ENCODE measurements around the gene GLOD4. TPM values are rescaled to one million over a fixed set of nuclear protein-coding genes. Genes with fewer than 3 reads are reported as not detected.
"Not testable (repeated sequence)": the region's sequence is repeated elsewhere in the genome, so short reads cannot be mapped to it uniquely, and the experiment has no call there.

GLOD4 gene
- total and polyA plus RNA-seq, 7 donors, result 28.8 to 85.5 (median 42.7) TPM

DNA sequence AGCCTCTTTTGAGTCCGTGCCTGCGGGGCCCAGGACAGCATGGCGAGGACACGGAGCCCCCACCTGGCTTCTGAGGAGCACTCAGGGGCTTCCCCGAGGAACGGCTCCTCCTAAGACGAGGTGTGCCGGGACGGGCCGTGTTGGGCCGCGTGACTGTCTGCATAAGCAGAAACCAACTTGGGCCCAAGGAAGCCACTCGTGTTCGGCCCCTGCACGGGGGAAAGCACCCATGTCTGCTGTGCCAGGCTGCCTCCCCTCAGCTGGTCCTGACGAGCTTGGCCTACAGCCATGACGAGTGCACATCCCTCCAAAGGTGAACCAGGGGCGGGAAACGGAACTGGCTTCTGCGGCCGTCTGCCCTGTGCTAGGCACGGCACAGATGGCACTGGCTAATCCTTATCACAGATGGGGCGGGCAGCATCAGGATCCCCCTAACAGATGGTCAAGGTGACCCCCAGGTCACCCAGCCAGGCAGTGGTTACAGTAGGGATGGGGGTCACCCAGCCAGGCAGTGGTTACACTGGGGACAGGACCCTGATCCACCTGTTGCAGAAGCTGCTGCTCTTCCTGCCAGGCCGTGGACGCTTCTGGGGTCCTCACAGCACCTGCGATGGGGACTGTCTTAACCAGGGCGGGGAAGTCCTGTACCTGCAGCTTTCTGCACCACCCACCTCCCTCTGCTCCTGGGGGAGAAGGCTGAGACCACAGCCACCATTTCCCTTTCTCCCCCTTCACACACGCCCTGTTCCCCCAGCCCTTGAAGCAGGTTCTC is 25.6 kb upstream of the GLOD4 start:
- intact Hi-C loops (cut with DNase I), result no loop called here
- Histone ChIP-seq H3K27me3 (no peaks in the 10 kb centered on the region), H3K4me3 (no peak overlapping the region), H3K4me1 (peaks cover 0 to 11% (median 8%) of the 10 kb centered on the region in 4 donors), H3K36me3 (peaks cover 8 to 41% (median 16%) of the 10 kb centered on the region in 4 donors), H3K27ac (no peak overlapping the region), H3K9me3 (no peaks in the 10 kb centered on the region)
- no peak for DNase-seq
- TF ChIP-seq EP300 (IDR thresholded peaks at IDR 0.05) (no peak), POLR2A (IDR thresholded peaks at IDR 0.05) (no peak), POLR2AphosphoS5 (IDR thresholded peaks at IDR 0.05) (no peak)
- TF ChIP-seq, protein P1, sequence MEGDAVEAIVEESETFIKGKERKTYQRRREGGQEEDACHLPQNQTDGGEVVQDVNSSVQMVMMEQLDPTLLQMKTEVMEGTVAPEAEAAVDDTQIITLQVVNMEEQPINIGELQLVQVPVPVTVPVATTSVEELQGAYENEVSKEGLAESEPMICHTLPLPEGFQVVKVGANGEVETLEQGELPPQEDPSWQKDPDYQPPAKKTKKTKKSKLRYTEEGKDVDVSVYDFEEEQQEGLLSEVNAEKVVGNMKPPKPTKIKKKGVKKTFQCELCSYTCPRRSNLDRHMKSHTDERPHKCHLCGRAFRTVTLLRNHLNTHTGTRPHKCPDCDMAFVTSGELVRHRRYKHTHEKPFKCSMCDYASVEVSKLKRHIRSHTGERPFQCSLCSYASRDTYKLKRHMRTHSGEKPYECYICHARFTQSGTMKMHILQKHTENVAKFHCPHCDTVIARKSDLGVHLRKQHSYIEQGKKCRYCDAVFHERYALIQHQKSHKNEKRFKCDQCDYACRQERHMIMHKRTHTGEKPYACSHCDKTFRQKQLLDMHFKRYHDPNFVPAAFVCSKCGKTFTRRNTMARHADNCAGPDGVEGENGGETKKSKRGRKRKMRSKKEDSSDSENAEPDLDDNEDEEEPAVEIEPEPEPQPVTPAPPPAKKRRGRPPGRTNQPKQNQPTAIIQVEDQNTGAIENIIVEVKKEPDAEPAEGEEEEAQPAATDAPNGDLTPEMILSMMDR (IDR thresholded peaks at IDR 0.05), result no peak
- 84 to 88% methylated on average over 28 of the region's 28 CpGs for WGBS, 2 donors

DNA sequence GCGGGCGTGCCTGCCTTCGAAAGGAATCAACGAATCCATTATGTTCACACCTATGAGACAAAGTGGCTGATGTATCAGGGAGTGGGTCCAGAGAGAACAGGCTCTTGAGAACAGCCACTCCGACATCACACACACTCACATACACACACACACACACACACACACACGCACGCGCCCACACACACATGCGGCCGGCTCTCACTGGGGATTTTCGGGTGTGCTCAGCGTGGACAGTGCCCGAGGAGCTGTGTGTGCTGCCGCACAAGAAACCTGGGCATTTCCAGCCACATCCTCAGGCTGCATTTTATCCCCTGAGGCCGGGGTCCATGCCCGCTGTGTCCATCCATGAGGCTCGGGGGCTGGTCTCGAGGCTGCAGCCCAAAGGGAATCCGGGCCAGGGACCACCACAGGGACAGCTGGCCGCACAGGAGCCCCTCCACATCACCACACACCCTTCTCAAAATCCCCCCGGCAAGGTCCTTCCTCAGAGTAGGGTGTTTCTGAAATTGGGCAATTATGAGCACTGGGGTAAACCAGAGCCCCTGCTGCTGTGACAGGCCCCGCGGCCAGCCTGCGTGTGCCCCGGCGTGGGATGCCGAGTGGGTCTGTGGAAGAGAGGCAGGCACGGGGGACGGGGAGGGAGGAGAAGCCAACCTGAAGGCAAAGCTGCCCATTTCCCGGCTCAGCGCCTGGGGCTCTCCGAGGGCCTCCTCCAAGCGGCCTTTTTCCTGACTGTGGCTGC is 24.9 kb upstream of the GLOD4 start:
- intact Hi-C loops (cut with DNase I), result no loop called here
- WGBS, 2 donors, result 84 to 88% methylated on average over 33 of the region's 33 CpGs
- peaks cover 12 to 41% (median 17%) of the 10 kb centered on the region in 4 donors for H3K36me3 ChIP-seq

DNA sequence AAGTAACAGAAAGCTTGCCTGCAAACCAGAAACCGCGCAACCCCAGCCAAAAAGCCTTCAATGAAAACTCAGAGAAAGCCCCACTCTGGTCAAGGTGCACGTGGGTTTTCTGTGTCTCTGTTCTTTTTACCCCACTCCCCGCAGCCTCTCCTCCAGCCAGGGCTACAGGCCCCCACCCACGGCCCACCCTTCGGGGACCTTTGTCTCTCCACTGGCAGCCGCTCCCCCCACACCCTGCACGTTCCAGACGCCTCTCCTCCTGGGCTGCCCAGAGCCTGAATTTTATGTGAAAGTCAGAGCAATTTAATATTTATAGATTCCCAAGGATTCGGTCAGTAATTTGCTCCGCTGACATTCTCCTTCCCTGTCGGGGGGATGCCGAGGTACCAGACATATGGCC is 24.3 kb upstream of the GLOD4 start:
- H3K27ac ChIP-seq, result no peak overlapping the region
- 66 to 78% methylated on average over 13 of the region's 13 CpGs for WGBS, 2 donors
- no peak for TF ChIP-seq POLR2A (IDR thresholded peaks at IDR 0.05)
- no peak for TF ChIP-seq POLR2AphosphoS5 (IDR thresholded peaks at IDR 0.05)
- TF ChIP-seq, protein P1 (IDR thresholded peaks at IDR 0.05), result no peak
- no peak for TF ChIP-seq EP300 (IDR thresholded peaks at IDR 0.05)
- no peak for DNase-seq
- intact Hi-C loops (cut with DNase I), result no loop called here
- H3K4me1 ChIP-seq, result peaks cover 0 to 7% (median 6%) of the 10 kb centered on the region in 4 donors
- peaks cover 12 to 46% (median 18%) of the 10 kb centered on the region in 4 donors for H3K36me3 ChIP-seq
- H3K4me3 ChIP-seq, result no peak overlapping the region
- H3K9me3 ChIP-seq, result no peaks in the 10 kb centered on the region
- H3K27me3 ChIP-seq, result no peaks in the 10 kb centered on the region

More for the DNA sequence above, 24.9 kb upstream of the GLOD4 start:
- Histone ChIP-seq H3K27me3 (no peaks in the 10 kb centered on the region), H3K4me1 (peaks cover 0 to 11% (median 8%) of the 10 kb centered on the region in 4 donors), H3K9me3 (no peaks in the 10 kb centered on the region), H3K27ac (no peak overlapping the region), H3K4me3 (no peak overlapping the region)
- DNase-seq, result no peak
- TF ChIP-seq, protein P1 (IDR thresholded peaks at IDR 0.05), result no peak
- TF ChIP-seq POLR2A (IDR thresholded peaks at IDR 0.05) (no peak), POLR2AphosphoS5 (IDR thresholded peaks at IDR 0.05) (no peak), EP300 (IDR thresholded peaks at IDR 0.05) (no peak)

DNA sequence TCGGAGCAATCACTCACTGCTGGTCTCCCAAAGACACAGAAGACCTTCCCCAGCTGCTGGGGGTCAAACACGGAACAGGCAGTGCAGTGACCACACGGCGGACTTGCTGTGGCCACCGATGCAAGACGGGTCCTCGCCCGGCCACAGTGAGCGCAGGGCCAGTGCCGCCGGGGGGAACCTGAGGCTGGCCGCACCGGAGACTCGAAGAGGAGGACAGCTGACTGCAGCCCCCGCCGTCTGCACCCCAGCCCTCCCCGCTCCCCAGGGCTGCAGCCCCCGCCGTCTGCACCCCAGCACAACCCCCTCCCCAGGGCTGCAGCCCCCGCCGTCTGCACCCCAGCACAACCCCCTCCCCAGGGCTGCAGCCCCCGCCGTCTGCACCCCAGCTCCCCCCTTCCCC is 23.8 kb upstream of the GLOD4 start:
- H3K27ac ChIP-seq; H3K9me3 ChIP-seq; H3K4me1 ChIP-seq; H3K4me3 ChIP-seq; DNase-seq; intact Hi-C loops (cut with DNase I); H3K27me3 ChIP-seq: not testable (repeated sequence)
- WGBS, 2 donors, result 92 to 94% methylated on average over 23 of the region's 23 CpGs
- H3K36me3 ChIP-seq, result peaks cover 12 to 49% (median 18%) of the 10 kb centered on the region in 4 donors

Data from sigmoid colon (tissue), 7 donors.